Neural cell (in vitro differentiated cells): ENCODE measurements around the gene TRMT11. TPM values are rescaled to one million over a fixed set of nuclear protein-coding genes. Genes with fewer than 3 reads are reported as not detected.

Source experiments
- H2AFZ ChIP-seq: fragments of 200-600, 300-800 bp; sonication (generic), shearing (Covaris generic); 2 replicates; pipeline ENCODE4 v1.6.0; 2014; ENCODE audit warnings: low read depth, mild to moderate bottlenecking, antibody characterized with exemption, low read length, moderate library complexity
- H3F3A ChIP-seq: fragments of 200-600 bp; shearing (Covaris generic); 2 replicates; pipeline ENCODE4 v1.6.1; 2016; ENCODE audit warnings: mild to moderate bottlenecking, moderate library complexity, mixed read lengths, antibody characterized with exemption, low read length; ENCODE audit not compliant: insufficient read depth, poor library complexity, severe bottlenecking
- H3K27ac ChIP-seq: fragments of 200-600, 300-800 bp; sonication (generic), shearing (Covaris generic); 2 replicates; pipeline ENCODE4 v1.5.1; 2014; ENCODE audit warnings: mild to moderate bottlenecking, low read length, moderate library complexity
- H3K27me3 ChIP-seq: fragments of 300-800, 200-600 bp; sonication (generic), shearing (Covaris generic); 2 replicates; pipeline ENCODE4 v1.6.0; 2014; ENCODE audit warnings: mild to moderate bottlenecking, low read depth, low read length, moderate library complexity; ENCODE audit not compliant: insufficient read depth
- H3K36me3 ChIP-seq: fragments of 300-800, 200-600 bp; sonication (generic), shearing (Covaris generic); 2 replicates; pipeline ENCODE4 v1.5.1; 2014; ENCODE audit warnings: mild to moderate bottlenecking, antibody characterized with exemption, low read length, moderate library complexity; ENCODE audit not compliant: insufficient read depth
- H3K4me2 ChIP-seq: fragments of 300-800, 200-600 bp; sonication (generic), shearing (Covaris generic); 2 replicates; pipeline ENCODE4 v1.6.0; 2014; ENCODE audit warnings: mild to moderate bottlenecking, low read length
- H3K4me3 ChIP-seq: fragments of 300-800, 200-600 bp; sonication (generic), shearing (Covaris generic); 2 replicates; pipeline ENCODE4 v1.5.1; 2014; ENCODE audit warnings: mild to moderate bottlenecking, low read length, moderate library complexity
- H3K79me2 ChIP-seq: fragments of 200-600 bp; shearing (Covaris generic); replicated peaks from 2 replicates; pipeline ENCODE4 v1.6.0; 2014; ENCODE audit warnings: mild to moderate bottlenecking, low read length, moderate library complexity; ENCODE audit not compliant: insufficient read depth
- H3K9ac ChIP-seq: fragments of 300-800, 200-600 bp; sonication (generic), shearing (Covaris generic); 2 replicates; pipeline ENCODE4 v1.6.1; 2016; ENCODE audit warnings: mild to moderate bottlenecking, low read length, mixed read lengths
- H3K9me2 ChIP-seq: fragments of 200-600 bp; shearing (Covaris generic); 2 replicates; pipeline ENCODE4 v1.6.1; 2016; ENCODE audit warnings: mild to moderate bottlenecking, low read length, mixed read lengths; ENCODE audit not compliant: insufficient read depth
- H3K9me3 ChIP-seq: fragments of 200-600, 300-800 bp; sonication (generic), shearing (Covaris generic); 2 replicates; pipeline ENCODE4 v1.6.1; 2016; ENCODE audit warnings: mild to moderate bottlenecking, mixed run types, low read length, moderate library complexity, mixed read lengths
- H4K20me1 ChIP-seq: fragments of 200-600 bp; shearing (Covaris generic); 2 replicates; pipeline ENCODE4 v1.6.1; 2016; ENCODE audit warnings: mild to moderate bottlenecking, mixed run types; ENCODE audit not compliant: insufficient read depth
- CTCF ChIP-seq: fragments of 450-650 bp; IDR thresholded peaks from 2 replicates; pipeline ENCODE4 v1.5.1; 2014; ENCODE audit warnings: antibody characterized with exemption, mild to moderate bottlenecking, moderate library complexity; ENCODE audit not compliant: poor library complexity, severe bottlenecking
- EP300 ChIP-seq: fragments of 450-650 bp; conservative IDR thresholded peaks from 2 replicates; pipeline ENCODE4 v1.6.1; 2014; ENCODE audit warnings: antibody characterized with exemption, mild to moderate bottlenecking, moderate library complexity; ENCODE audit not compliant: poor library complexity, severe bottlenecking
- EZH2 ChIP-seq: fragments of 200-600, 300-800 bp; shearing (Covaris generic), sonication (generic); IDR thresholded peaks from 2 replicates; pipeline ENCODE4 v1.6.1; 2014; ENCODE audit warnings: antibody characterized with exemption, low read length, borderline replicate concordance, mild to moderate bottlenecking; ENCODE audit not compliant: insufficient read depth, poor library complexity, severe bottlenecking
- MXI1 ChIP-seq: fragments of 450-650 bp; conservative IDR thresholded peaks from 2 replicates; pipeline ENCODE4 v1.6.1; 2014; ENCODE audit warnings: antibody characterized with exemption, mild to moderate bottlenecking; ENCODE audit not compliant: poor library complexity, severe bottlenecking
- POLR2AphosphoS5 ChIP-seq: IDR thresholded peaks from 2 replicates; pipeline ENCODE4 v1.6.1; 2012
- RAD21 ChIP-seq: fragments of 450-650 bp; conservative IDR thresholded peaks from 2 replicates; pipeline ENCODE4 v1.6.1; 2014; ENCODE audit warnings: antibody characterized with exemption, mild to moderate bottlenecking, moderate library complexity
- REST ChIP-seq: IDR thresholded peaks from 2 replicates; pipeline ENCODE4 v1.6.1; 2012; ENCODE audit warnings: borderline replicate concordance
- SMC3 ChIP-seq: fragments of 450-650 bp; conservative IDR thresholded peaks from 2 replicates; pipeline ENCODE4 v1.6.1; 2014; ENCODE audit warnings: antibody characterized with exemption, mild to moderate bottlenecking, moderate library complexity; ENCODE audit not compliant: poor library complexity
- TAF1 ChIP-seq: IDR thresholded peaks from 2 replicates; pipeline ENCODE4 v1.6.1; 2012; ENCODE audit warnings: low read depth
- polyA plus RNA-seq: library from polyadenylated mRNA; depleted of rRNA; stranded (reverse); fragments of >200 nt; gene quantifications from 2 replicates; pipeline ENCODE4 v1.2.3, GENCODE V29; 2014

Gene TRMT11
- polyA plus RNA-seq, 1 donor from 2014 or later = 37.6 TPM

DNA sequence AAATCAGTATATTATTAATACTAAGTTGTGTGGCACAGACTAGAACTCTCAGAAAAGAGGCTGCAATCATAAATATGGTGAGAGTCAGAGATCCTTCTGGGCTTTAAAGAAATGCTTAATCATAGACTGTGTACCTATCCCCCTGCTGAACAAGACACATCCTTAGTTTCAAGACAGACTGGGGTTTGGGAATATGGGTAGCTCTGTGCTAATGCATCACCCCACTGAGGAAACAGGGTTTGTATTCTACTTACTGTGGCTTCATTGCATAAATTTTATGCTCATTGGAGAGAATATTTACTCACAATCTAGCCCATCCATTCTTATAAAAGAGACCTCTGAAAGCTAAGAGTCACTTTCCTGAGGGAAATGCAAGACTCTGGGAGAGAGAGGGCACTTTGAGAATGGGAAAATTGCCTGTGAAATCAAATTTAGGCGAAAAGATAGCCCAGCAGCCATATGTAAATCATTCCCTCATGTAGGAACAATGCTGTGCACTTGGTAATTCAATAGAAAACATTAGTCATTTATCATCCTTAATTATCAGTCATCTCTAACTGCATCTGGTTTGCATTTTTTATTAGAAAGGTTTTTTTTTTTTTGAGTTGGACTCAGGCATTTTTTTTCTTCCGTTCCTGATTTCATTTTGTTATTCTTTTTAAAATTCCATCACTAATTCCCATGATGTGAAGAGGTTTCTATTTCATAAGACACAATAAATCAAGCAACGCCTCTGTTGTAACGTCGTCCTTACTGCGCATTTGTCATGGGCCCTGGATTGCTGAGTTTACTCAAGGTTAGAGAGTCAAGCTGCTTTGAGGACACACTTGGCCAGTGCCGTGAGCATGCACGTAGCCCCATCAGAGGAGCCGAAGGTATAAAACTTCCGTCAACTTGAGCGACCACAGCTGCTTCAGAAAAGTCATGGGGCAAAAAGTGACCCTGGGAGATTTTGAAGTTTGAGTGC is 91.8 kb downstream of the TRMT11 start:
- Histone ChIP-seq H3K4me2 (no peak overlapping the region), H3K9me3 (no peaks in the 10 kb centered on the region), H3K36me3 (no peaks in the 10 kb centered on the region), H3F3A (no peaks in the 10 kb centered on the region), H3K9ac (no peak overlapping the region), H3K4me3 (no peak overlapping the region), H4K20me1 (no peaks in the 10 kb centered on the region), H3K9me2 (no peaks in the 10 kb centered on the region), H3K27me3 (no peaks in the 10 kb centered on the region), H3K27ac (no peak overlapping the region), H2AFZ (no peak overlapping the region), H3K79me2 (no peaks in the 10 kb centered on the region)
- TF ChIP-seq REST (no peak), POLR2AphosphoS5 (no peak), EZH2 (no peak), TAF1 (no peak), CTCF (no peak), RAD21 (no peak), EP300 (no peak), MXI1 (no peak), SMC3 (no peak)

GRCh38 chr6:126083875-126084274 is 97.5 kb downstream of the TRMT11 start:
- Histone ChIP-seq H3K9me3 (no peaks in the 10 kb centered on the region), H3K4me3 (no peak overlapping the region), H3K27ac (no peak overlapping the region), H3F3A (no peaks in the 10 kb centered on the region), H3K4me2 (no peak overlapping the region), H3K36me3 (no peaks in the 10 kb centered on the region), H3K9me2 (no peaks in the 10 kb centered on the region), H3K79me2 (no peaks in the 10 kb centered on the region), H4K20me1 (no peaks in the 10 kb centered on the region), H3K9ac (no peak overlapping the region), H2AFZ (no peak overlapping the region), H3K27me3 (no peaks in the 10 kb centered on the region)
- TF ChIP-seq RAD21 (no peak), REST (no peak), TAF1 (no peak), SMC3 (no peak), MXI1 (no peak)
